Astrocyte (in vitro differentiated cells and primary cell): ENCODE results near the gene COL6A5.

Experiments
- CTCF ChIP-seq: IDR thresholded peaks from 2 replicates; pipeline ENCODE4 v1.5.1; 2011; ENCODE audit warnings: low read depth, mild to moderate bottlenecking, inconsistent platforms, low read length, moderate library complexity; ENCODE audit not compliant: insufficient read depth
- EZH2 ChIP-seq: IDR thresholded peaks from 2 replicates; pipeline ENCODE4 v1.6.1; 2012; ENCODE audit warnings: mild to moderate bottlenecking, low read length, inconsistent platforms; ENCODE audit not compliant: insufficient read depth

DNA sequence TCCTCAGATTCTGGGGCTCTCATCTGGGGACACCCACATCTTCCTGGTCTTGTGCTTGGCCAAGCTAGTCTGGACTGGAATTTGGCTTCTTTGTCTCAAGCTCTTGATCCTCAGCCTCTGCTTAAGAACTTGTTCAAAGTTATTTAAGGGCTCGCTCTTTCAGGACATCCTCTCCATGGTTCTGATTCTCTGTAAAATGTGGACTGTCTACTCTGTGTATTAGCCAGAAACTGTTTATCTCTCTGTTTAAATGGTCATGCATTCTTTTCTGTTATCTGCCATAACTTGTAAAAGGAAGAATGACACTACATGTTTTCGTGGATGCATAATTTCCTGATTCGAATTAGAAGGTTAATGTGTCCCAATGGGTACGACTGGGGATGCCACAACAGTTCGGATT is 79.4 kb downstream of the COL6A5 start:
- TF ChIP-seq CTCF (no peak), EZH2 (no peak)
